Activated T-helper 9 cell treated with anti-CD3 and anti-CD28 coated beads, Interleukin-2, amount 50 U/mL, for 16 hours (primary cell): Measurements from ENCODE around the gene CD209.
"Not testable (repeated sequence)": the region's sequence is repeated elsewhere in the genome, so short reads cannot be mapped to it uniquely, and the experiment has no call there.

Experiments
- DNase-seq: peaks from one replicate; pipeline ENCODE4 v3.0.0-alpha.2; 2020; ENCODE audit warnings: low read depth

Gene CD209

DNA sequence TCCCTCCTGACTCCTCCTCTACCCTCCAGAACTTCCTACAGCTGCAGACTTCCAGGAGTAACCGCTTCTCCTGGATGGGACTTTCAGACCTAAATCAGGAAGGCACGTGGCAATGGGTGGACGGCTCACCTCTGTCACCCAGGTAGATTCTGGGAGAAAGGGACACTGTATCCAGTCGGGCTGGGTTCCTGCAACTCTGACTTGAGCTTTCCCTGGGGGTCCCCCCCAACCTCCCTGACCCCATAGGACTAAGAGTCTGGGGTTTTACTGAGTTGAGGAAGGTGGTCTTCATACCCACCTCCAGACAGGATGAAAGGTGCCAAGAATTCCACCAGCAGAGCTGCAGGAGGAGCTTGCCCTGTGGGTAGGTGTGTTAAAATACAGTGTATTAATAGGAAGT lies 20.2 kb upstream of the CD209 start:
- DNase-seq = no peak

DNA sequence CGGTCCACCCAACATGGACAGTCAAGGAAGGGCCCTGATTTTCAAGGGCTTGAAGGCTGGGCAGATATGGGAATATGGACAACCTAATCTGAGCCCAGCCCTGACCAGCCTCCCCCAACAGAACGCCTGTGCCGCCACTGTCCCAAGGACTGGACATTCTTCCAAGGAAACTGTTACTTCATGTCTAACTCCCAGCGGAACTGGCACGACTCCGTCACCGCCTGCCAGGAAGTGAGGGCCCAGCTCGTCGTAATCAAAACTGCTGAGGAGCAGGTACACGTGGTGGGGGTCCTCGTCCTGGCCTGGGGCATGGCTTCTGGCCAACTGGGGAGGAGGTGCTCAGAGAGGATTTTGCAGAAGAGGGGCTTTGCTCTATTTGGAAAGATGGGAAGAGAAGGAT lies 19.2 kb upstream of the CD209 start:
- no peak for DNase-seq

DNA sequence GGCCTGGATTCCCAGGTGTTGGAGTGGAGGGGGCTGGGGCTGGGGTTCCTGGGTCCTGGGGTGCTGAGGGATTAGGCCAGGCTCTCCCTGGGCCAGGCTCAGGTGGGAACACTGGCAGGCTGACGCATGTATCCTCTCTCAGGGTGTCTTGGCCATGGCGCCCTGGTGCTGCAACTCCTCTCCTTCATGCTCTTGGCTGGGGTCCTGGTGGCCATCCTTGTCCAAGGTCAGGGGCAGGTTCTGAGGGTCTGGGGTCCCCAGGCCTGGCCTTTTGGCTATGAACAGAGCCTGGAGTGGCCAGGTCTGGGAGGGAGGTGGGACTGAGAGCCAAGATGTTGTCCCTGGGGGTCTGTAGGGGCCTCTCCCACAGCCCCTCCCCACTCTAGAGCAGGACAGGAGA lies 17.7 kb upstream of the CD209 start:
- not testable (repeated sequence) for DNase-seq

DNA sequence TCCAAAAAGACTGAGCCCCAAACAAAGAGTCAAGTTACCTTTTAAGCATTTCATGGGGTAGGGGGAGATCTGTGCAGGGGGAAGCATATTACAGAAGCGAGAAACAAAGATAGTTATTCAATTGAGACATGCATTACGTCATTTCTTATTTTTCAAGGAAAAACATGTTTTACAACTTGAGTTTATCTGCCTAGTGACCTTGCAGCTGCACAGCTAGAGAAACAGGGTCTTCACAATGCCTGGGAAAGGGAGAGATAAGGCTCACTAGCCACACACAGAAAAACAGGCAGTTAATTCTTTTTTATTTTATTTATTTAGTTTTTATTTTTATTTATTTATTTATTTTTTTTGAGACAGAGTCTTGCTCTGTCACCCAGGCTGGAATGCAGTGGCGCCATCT lies 16.8 kb upstream of the CD209 start:
- DNase-seq = not testable (repeated sequence)

DNA sequence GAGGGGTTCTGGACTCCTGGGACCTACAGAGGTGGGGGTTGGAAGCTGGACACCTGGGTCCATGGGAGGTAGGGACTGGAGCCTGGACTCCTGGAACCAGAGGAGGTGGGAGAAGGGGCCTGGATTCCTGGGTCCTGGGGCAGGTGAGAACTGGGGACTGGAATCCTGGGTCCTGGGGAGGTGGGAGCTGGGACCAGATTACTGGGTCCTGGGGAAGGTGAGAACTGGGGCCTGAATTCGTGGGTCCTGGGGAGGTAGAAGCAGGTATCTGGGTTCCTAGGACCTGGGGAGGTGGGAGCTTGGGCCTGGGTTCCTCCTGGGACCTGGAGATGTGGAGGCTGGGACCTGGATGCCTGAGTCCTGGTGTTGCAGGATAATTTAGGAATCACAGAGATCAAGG lies 16.4 kb upstream of the CD209 start:
- no peak for DNase-seq

DNA sequence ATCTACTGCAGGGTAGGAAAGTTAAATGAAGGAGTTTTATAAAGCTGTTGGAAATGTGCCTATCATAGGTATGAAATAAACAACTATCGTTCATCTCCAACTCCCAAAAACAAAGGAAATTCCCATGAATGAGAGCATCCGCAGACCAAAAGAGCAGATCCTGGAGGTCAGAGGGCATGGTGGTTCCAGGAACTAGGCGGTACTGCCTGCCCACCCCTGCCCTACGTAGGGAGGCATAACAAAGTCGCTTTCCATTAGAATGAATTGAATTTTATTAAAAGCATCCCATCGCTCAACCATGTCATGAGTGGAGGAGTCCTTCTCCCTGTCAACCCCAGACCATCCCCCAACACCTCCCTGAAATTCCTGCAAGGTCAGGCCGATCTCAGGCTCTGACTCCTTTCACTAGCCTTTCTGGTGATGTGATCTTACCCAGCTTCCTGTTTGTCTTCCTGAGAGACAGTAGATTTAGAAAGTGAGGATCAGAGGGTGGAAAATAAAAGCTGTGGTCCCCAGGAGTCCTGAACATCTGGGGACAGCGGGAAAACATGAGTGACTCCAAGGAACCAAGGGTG lies 15.5 kb upstream of the CD209 start, which contains the start of gene CLEC4M:
TSS of gene CLEC4M (plus strand) at position 525 of the 575 bp plus-strand sequence. CDS start at position 549, 24 bp downstream.
- no peak for DNase-seq

DNA sequence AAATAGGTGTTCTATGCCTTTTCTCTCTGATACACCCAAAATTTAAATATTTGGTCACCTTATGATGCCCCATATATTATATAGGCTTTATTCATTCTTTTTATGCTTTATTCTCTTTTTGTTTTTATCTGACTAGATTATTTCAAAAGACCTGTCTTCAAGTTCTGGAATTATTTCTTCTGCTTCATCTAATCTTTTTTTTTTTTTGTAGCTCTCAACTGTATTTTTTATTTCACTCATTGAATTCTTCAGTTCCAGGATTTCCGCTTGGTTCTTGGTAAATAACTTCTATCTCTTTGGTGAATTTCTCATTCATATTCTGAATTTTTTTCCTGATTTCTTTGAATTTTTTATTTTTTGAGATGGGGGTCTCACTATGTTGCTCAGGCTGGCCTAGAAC lies 11.8 kb upstream of the CD209 start:
- DNase-seq = no peak

DNA sequence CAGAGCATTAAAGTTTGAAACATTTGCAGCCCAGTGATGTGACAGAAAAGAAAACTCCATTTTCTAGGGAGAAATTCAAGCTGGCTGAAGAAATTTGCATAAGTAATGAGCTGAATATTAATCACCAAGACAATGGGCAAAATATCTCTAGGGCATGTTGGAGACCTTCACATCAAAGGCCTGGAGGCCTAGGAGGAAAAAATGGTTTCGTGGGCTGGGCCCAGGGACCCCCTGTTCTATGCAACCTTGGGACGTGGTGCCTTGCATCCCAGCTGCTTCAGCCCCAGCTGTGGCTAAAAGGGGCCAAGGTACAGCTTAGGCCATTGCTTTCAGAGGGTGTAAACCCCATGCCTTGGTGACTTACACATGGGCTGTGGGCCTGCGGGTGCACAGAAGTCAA lies 10.0 kb upstream of the CD209 start:
- DNase-seq = no peak

DNA sequence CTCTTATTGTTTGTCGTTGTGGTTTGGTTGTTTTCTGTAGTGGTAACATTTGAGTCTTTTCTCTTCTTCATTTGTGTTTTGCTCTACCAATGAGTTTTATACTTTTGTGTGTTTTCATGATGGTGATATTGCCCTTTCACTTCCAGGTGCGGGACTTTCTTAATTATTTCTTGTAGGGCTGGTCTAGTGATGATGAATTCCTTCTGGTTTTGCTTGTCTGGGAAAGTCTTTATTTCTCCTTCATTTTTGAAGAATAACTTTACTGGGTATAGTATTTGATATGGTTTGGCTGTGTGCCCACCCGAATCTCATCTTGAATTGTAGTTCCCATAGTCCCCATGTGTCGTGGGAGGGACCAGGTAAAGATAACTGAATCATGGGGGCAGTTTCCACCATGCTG lies 8.9 kb upstream of the CD209 start:
- DNase-seq = no peak

DNA sequence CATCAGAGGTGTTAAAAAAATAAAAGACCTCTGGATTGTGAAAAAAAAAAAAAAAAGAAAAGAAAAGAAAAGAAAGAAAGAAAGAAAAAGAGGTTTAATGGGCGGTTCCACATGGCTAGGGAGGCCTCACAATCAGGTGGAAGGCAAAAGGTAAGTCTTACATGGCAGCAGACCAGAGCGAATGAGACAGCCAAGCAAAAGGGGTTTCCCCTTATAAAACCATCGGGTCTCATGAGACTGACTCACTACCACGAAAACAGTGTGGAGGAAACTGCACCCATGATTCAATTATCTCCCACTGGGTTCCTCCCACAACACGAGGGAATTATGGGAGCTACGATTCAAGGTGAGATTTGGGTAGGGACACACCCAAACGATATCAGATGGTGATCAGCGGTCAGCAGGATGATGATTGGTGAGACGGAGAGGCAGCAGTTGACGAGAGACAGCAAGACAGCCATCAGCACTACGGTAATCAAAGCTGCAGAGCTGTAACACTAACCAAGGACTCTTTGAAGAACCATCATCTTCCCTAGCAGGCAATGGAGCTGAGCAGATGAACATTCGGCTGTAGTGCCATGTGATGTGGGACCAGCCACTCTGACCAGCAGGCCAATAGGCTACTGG lies 3.9 kb upstream of the CD209 start:
- peak; percentile 26 for DNase-seq

DNA sequence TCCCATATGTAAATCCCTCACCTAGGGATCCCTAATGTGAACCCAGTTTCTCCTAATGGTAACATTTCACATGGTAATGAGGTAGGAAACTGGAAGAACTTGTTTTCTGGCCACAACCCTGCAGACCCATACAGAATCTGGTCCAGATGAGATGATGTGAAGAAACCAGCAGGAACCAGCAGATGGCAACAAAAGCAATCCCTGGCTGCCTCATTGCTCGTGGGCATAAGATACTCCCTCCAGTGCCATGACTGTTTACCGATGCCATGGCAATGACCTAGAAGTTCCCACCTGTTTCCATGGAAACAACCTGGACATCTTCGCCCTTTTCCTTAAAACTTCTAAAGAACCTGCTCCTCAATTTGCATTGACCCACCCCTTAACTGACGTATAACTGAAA lies 1.4 kb upstream of the CD209 start:
- no peak for DNase-seq

DNA sequence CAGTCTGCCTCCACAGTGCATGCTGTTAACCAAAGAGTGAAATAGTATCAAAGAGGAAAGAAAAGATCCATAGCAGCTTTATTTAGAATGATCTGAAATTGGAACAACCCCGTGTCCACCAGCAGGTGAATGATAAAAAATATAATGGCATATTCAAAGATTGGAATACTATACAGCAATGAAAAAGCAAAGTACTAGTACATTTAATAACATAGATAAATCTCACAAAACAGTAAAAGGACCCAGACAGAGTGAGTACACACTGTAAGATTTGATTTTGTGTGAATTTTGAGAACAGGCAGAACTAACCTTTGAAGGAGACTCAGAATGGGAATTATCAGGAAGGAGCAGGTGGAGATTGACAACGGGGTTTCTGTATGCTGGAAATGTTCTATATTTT lies 837 bp upstream of the CD209 start:
- no peak for DNase-seq

DNA sequence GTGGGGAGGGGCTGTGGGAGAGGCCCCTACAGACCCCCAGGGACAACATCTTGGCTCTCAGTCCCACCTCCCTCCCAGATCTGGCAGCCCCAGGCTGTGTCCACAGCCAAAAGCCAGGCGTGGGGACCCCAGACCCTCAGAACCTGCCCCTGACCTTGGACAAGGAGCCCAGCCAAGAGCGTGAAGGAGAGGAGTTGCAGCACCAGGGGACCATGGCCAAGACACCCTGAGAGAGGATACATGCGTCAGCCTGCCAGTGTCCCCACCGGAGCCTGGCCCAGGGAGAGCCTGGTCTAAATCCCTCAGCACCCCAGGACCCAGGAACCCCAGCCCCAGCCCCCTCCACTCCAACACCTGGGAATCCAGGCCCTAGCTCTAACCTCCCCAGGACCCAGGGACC lies 1.0 kb downstream of the CD209 start:
- not testable (repeated sequence) for DNase-seq

DNA sequence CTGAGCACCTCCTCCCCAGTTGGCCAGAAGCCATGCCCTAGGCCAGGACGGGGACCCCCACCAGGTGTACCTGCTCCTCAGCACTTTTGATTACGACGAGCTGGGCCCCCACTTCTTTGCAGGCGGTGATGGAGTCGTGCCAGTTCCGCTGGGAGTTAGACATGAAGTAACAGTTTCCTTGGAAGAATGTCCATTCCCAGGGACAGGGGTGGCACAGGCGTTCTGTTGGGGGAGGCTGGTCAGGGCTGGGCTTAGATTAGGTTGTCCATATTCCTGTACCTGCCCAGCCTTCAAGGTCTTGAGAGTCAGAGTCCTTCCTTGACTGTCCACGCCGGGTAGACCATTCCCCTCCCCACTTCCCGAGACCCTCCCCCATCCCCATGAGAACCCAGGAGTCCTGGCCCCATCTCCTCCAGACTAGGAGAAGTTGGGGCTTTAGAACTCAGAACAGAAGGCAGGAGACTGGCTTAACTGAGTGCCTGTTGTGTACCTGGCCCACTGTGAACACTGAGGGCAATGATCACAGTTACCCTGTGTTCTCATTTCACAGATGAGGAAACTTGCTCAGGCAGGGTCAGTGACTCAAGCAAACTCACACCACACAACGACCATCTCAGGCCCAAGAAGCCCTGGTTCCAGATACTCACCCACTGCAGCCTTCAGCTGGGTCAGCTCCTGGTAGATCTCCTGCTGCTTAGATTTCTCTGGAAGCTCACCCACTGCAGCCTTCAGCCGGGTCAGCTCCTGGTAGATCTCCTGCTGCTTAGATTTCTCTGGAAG lies 2.3 kb downstream of the CD209 start:
- DNase-seq = no peak

DNA sequence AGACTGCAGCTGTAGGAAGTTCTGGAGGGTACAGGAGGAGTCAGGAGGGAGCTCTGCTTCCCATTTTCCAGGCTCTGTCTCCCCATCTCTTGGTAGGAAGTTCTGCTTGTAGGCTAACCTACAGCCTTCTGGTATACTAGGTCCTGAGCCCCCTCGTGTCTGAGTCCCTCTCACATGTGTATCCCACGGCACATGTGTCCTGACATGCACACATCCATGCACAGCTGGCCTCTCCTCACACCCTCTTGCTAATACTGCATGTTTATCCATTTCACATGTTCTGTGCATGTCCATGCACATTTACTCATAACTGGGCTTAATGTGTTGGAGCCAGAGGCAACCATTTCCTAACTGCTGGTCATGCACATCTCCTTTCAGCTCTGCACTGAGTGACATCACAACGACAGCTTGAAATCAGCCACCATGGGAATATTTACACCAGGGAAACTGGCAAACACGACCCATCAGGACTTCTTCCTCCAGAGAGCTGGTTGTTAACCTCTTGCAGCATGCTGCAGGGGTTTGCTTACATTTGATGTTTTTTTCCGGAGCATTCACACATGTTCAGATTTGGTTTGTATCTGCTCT lies 3.0 kb downstream of the CD209 start:
- no peak for DNase-seq

DNA sequence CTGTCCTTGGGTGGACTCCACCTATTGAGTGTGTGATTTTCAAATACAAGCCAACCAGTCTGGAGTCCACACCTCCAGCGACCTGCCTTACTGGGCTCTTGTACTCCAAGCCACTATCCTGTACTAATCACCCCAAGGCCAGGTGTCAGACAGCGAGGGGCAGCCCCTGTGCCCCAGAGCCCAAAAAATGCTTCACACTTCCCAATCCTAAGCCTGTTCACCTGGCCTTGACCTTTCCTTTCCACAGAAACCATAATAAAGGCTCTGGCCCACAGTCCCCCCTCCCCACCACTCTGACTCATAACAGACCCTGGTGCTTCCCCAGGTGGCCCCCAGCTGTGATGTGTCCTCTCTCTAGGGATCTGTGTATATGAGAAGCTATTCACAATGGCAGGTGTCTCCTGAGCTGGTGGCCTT lies 3.9 kb downstream of the CD209 start:
- peak; percentile 38 for DNase-seq

DNA sequence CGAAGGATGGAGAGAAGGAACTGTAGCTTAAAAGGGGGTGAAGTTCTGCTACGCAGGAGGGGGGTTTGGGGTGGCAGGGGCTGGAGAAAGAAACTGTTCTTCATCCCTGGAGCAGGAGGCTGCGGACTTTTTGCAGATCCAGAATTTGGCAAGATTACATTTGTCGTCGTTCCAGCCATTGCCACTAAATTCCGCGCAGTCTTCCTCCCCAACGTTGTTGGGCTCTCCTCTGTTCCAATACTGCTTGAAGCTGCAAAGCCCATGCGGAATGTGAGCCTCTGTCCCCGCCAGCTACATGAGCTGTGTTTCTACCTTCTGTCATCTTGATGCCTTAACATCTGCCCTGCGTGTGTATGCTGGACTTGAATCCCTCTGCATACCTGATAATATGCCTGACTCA lies 4.3 kb downstream of the CD209 start:
- no peak for DNase-seq

DNA sequence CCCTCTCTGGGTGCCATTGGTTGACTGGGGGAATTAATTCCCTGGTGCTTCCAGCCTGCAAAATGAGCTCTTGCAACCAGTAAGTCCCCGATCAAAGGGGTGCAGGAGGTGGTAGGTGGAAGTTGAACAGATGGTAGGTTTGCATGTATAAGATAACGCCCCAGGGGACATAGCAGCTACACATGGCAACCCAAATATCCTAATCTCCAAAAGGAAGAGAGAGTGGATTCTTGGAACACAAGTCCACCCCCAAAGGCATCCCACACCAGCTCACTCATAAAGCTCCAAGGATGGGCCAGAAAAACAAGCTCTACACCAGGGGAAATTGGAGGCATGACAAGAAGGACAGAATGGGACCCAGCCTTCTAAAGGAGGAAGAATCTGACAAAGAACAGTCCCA lies 4.8 kb downstream of the CD209 start:
- no peak for DNase-seq

DNA sequence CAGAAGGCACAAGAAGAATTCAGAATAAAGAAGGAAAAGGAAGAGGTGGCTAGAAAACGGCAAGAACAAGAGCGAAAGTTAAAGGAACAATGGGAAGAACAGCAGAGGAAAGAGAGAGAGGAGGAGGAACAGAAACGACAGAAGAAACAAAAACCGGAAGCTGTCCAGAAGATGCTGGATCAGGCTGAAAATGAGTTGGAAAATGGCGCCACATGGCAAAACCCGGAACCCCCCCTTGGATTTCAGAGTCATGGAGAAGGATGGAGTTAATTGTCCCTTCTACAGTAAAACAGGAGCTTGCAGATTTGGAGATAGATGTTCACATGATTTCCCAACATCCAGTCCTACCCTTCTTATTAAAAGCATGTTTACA lies 6.7 kb downstream of the CD209 start:
- DNase-seq = no peak

DNA sequence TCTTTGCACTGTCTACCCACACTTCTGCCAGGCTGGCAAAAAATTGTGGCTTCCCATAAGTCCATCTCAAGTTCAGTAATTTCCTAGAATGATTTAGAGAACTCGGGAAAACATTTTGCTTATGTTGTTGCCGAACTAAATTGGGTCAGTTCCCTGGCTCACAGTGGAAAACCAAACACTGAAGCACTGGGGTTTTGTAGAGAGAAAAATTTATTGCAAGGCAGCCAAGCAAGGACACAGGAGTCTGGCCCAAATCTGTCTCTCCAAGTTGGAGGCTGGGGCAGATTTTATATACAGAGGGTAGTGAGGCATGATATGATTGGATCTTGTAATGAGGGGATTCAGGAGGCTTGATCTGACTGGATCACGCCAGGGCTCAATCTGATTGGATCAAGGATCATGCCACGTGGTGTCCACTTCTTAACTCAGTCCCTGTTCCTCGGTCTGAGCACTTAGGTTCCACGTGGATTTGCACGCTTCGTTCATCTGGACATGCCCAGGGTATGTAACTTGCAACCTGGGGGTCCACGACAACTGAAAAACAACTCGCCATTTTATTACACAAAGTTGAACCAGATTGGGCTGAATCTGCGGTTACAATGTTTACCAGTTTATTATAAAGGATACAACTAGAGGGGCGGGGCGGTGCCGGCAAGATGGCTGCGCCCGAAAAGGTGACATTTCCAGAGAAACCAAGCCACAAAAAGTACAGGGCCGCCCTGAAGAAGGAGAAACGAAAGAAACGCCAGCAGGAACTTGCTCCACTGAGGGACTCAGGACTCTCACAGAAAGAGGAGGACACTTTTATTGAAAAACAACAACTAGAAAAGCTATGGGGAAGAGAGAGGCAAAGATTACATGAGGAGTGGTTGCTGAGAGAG lies 7.3 kb downstream of the CD209 start:
- no peak for DNase-seq

DNA sequence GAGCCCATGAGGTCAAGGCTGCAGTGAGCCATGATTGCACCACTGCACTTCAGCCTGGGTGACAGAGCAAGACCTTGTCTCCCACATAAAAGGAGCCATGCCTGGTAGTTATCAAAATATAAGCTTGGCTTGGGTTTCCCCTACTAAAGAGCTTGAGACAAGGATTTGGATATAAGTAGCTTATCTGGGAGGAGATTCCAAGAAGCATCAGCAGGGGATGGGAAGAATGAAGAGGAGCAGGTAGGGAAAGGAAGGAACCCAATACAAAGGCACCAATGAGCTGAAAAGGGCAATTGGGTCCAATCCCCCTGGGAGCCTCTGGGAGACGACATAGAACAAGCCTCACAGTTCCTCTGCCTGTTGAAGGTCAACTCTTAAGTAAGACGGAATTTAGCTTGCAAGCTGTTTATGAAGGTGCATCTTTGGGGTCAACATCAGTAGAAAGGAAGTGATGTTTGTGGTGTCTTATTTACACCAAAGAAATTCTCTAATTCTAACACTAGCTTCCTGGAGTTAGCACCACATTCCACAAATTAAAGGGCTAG lies 8.1 kb downstream of the CD209 start:
- no peak for DNase-seq

DNA sequence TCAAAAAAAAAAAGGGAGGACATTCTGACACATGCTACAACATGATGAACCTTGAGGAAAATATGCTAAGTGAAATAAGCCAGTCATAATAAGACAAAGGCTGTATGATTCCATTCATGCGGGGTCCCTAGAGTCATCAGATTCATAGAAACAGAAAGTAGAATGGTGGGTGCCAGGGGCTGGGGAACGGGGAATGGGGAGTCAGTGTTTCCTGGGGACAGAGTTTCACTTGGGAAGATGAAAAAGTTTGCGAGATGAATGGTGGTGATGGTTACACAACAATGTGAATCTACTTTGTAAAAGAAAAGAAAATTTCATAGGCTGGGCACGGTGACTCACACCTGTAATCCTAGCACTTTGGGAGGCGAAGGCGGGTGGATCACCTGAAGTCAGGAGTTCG lies 9.3 kb downstream of the CD209 start:
- DNase-seq = no peak
